Esophagus squamous epithelium (tissue), 4 donors: ENCODE data around the gene LSM8.

Experiments
- CTCF ChIP-seq, 6 experiments: fragments of 450-650 bp in 4 of 6; fragments of 200-600 bp in 2 of 6; sonication (generic) in 2 of 6; IDR thresholded peaks; one replicate each; pipeline ENCODE4 v1.5.1; 2016 to 2019; ENCODE audit warnings: antibody characterized with exemption in 6 of 6, mild to moderate bottlenecking in 4 of 6, moderate library complexity in 4 of 6
- POLR2A ChIP-seq, 4 donors: fragments of 450-650 bp; IDR thresholded peaks; one replicate each; pipeline ENCODE4 v1.6.1; 2017; ENCODE audit warnings: antibody characterized with exemption in 4 of 4, mild to moderate bottlenecking in 4 of 4, moderate library complexity in 3 of 4

- TF ChIP-seq CTCF (IDR thresholded peaks at IDR 0.05): no peak
- no peak for TF ChIP-seq POLR2A (IDR thresholded peaks at IDR 0.05)
These were observed 33.3 kb downstream of the LSM8 start for GRCh38 chr7:118217210-118217619.
